MG63 (cell line): Measurements from ENCODE around the gene HNRNPF. TPM values are rescaled to one million over a fixed set of nuclear protein-coding genes. Genes with fewer than 3 reads are reported as not detected.
"Not testable (repeated sequence)": the region's sequence is repeated elsewhere in the genome, so short reads cannot be mapped to it uniquely, and the experiment has no call there.

Source experiments
- DNase-seq: peaks from one replicate; pipeline ENCODE4 v3.0.0-alpha.2; 2020
- H3K27me3 ChIP-seq: fragments of 250-450 bp; sonication (Bioruptor Pico); 2 replicates; pipeline ENCODE4 v1.5.1; 2020; ENCODE audit warnings: mild to moderate bottlenecking, moderate library complexity
- H3K36me3 ChIP-seq: fragments of 250-450 bp; sonication (Bioruptor Pico); 2 replicates; pipeline ENCODE4 v1.5.1; 2020; ENCODE audit warnings: mild to moderate bottlenecking, moderate library complexity
- H3K4me3 ChIP-seq: fragments of 250-450 bp; sonication (Bioruptor Pico); 2 replicates; pipeline ENCODE4 v1.5.1; 2020; ENCODE audit warnings: mild to moderate bottlenecking, moderate library complexity
- H3K9me3 ChIP-seq: fragments of 250-450 bp; sonication (Bioruptor Pico); 2 replicates; pipeline ENCODE4 v1.5.1; 2020; ENCODE audit warnings: mild to moderate bottlenecking, moderate library complexity
- total RNA-seq: library from RNA; depleted of rRNA; stranded (reverse); fragments of >200 nt; shearing (Covaris generic); gene quantifications from 2 replicates; pipeline ENCODE4 v1.2.3, GENCODE V29; 2014; ENCODE audit warnings: low replicate concordance; rRNA removed

Gene HNRNPF, protein sequence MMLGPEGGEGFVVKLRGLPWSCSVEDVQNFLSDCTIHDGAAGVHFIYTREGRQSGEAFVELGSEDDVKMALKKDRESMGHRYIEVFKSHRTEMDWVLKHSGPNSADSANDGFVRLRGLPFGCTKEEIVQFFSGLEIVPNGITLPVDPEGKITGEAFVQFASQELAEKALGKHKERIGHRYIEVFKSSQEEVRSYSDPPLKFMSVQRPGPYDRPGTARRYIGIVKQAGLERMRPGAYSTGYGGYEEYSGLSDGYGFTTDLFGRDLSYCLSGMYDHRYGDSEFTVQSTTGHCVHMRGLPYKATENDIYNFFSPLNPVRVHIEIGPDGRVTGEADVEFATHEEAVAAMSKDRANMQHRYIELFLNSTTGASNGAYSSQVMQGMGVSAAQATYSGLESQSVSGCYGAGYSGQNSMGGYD
- 286 and 294 TPM in 2 replicates for total RNA-seq

DNA sequence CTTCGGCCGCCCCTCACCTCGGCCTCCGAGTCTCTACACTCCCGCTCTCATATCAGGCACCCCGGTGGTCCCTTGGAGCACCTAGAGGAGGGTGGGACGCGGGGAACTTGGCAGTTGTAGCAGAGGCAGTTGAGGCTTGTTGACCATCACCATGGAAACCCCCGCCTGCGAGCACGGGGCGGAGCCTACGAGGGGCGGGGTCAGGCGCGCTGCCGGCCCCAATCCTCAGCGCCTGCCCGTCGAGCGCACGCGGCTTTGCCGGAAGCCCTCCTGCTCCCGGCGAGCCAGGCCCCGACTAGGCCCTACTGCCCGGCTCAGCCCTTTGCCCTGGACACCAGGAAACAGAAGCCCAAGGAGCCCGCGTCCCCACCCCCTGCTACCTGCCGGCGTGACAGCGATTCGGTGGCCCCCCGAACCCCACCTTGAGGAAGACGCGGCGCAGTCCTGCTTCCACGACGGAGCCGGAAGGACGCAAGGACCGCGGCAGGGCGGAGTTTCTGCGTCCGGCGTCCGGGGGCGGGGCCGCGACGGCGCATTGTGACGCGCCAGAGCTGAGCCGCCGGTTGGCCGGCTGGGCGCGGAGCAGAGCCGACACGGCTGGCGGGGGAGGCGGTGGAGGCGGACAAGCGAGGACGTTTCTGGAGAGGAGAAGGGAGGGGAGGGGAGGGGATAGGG lies at the start of gene HNRNPF:
Gene HNRNPF, minus strand, starts transcription at position 477 of the 675 bp plus-strand sequence. CDS start 21,302 bp downstream, outside the sequence.
- H3K9me3 ChIP-seq = no peaks in the 10 kb centered on the region
- peak; percentile 97 for DNase-seq

DNA sequence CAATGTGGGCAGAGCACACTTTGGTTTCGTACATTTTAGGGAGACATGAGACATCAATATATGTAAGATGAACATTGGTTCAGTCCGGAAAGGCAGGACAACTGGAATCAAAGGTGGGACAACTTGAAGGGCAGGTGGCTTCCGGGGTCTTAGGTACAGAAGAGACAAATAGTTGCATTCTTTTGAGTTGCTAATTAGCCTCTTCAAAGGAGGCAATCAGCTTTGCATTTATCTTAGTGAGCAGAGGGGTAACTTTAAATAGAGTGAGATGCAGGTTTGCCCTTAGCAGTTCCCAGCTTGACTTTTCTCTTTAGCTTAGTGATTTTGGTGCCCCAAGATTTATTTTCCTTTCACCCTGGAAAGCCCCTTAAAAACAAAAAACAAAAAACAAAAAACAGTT lies 49.2 kb upstream of the HNRNPF start:
- Histone ChIP-seq H3K36me3 (peaks cover 5% of the 10 kb centered on the region; the same call in 1 of the 2 replicates), H3K27me3 (no peaks in the 10 kb centered on the region), H3K9me3 (no peaks in the 10 kb centered on the region), H3K4me3 (no peak overlapping the region)
- DNase-seq = no peak

More for the DNA sequence above, at the start of gene HNRNPF:
- Histone ChIP-seq H3K36me3 (peaks cover 43% of the 10 kb centered on the region), H3K27me3 (no peaks in the 10 kb centered on the region), H3K4me3 (peak within 1 kb of the TSS; percentile 76)

DNA sequence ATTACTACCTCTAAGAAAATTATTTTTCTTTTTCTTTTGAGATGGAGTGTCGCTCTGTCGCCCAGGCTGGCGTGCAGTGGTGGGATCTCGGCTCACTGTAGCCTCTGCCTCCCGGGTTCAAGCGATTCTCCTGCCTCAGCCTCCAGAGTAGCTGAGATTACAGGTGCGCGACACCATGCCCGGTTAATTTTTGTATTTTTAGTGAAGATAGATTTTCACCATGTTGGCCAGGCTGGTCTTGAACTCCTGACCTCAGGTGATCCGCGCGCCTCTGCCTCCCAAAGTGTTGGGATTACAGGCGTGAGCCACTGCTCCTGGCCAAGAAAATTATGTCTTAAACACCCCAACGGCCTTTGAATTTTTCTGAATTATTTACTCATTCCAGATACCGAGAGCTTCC lies 47.6 kb upstream of the HNRNPF start:
- not testable (repeated sequence) for H3K36me3 ChIP-seq, H3K9me3 ChIP-seq, H3K4me3 ChIP-seq, H3K27me3 ChIP-seq, DNase-seq

- H3K4me3 ChIP-seq = peak overlapping the region; percentile 76
- not testable (repeated sequence) for H3K9me3 ChIP-seq, H3K36me3 ChIP-seq, H3K27me3 ChIP-seq, DNase-seq
Observed at GRCh38 chr10:43454025-43454424, 45.0 kb upstream of the HNRNPF start.

DNA sequence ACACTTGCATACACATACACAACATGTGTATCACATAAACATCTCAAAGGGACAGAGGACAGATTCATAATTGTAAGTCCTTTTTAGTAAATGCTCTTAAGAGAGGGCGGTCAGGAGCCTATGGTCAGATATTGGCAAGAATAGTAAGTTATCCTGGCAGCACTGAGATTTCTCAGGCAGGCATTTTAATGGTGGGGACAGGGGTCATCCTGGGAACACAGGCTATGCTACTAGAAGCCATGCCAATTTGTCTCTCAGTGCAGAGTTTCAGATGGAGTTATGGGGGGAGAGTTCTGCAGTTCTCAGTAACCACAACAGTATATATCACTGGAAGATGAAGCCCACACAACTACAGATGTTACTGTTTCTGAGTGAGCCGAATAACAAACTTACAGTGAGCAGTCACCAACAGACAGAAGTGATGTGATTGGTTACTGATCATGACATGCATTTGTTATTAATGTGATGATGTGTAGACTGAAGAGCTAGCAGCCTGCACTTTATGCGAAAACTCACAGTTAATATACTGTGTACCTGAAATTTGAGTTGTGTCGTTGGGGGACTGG lies 44.4 kb upstream of the HNRNPF start:
- no peak for DNase-seq
- no peak overlapping the region for H3K4me3 ChIP-seq
- peaks cover 5% of the 10 kb centered on the region for H3K36me3 ChIP-seq
- no peaks in the 10 kb centered on the region for H3K9me3 ChIP-seq
- no peaks in the 10 kb centered on the region for H3K27me3 ChIP-seq

DNA sequence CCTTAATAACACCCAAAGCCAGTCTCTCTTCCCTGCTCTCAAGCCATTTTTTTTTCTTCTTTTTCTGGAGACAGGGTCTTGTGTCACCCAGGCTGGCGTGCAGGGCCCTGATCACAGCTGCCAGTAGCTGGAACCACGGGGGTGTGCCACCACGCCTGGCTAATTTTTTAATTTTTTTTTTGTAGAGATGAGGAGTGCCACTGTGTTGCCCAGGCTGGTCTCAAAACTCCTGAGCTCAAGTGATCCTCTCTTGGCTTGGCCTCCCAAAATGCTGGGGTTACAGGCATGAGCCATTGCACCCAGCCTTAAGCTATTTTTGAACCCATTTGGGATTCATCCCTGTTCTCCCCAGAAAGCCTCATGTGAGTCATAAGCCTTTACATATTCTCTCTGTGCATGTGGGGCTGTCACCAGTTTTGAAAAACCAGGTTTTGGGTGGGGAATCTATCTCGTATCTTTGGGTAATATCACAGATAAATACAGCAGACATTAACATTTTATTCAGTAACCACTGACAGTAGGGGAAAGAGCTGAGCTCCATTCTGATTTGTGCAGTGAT lies 43.4 kb upstream of the HNRNPF start:
- Histone ChIP-seq H3K4me3 (no peak overlapping the region), H3K27me3 (no peaks in the 10 kb centered on the region), H3K9me3 (no peaks in the 10 kb centered on the region), H3K36me3 (peaks cover 5% of the 10 kb centered on the region)
- no peak for DNase-seq

DNA sequence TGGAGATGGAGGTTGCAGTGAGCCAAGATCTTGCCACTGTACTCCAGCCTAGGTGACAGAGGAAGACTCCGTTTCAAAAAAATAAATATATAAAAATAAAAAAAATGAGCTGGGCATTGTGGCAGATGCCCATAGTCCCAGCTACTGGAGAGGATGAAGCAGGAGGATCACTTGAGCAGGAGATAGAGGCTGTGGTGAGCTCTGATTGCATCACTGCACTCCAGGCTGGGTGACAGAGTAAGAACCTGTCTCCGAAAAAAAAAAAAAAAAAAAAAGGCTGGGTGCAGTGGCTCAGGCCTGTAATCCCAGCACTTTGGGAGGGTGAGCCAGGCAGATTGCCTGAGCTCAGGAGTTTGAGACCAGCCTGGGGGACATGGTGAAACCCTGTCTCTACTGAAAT lies 39.8 kb upstream of the HNRNPF start:
- no peak for DNase-seq
- H3K9me3 ChIP-seq = no peaks in the 10 kb centered on the region
- no peaks in the 10 kb centered on the region; the same call in 1 of the 2 replicates for H3K36me3 ChIP-seq
- no peak overlapping the region for H3K4me3 ChIP-seq
- H3K27me3 ChIP-seq = no peaks in the 10 kb centered on the region

GRCh38 chr10:43446219-43447017 lies 37.4 kb upstream of the HNRNPF start:
- DNase-seq, H3K27me3 ChIP-seq, H3K36me3 ChIP-seq: not testable (repeated sequence)

GRCh38 chr10:43444897-43445466 lies 36.0 kb upstream of the HNRNPF start:
- no peaks in the 10 kb centered on the region for H3K27me3 ChIP-seq
- no peak overlapping the region for H3K4me3 ChIP-seq
- DNase-seq = no peak
- H3K9me3 ChIP-seq = no peaks in the 10 kb centered on the region
- no peaks in the 10 kb centered on the region for H3K36me3 ChIP-seq

More at GRCh38 chr10:43446219-43447017, 37.4 kb upstream of the HNRNPF start:
- H3K9me3 ChIP-seq, H3K4me3 ChIP-seq: not testable (repeated sequence)

DNA sequence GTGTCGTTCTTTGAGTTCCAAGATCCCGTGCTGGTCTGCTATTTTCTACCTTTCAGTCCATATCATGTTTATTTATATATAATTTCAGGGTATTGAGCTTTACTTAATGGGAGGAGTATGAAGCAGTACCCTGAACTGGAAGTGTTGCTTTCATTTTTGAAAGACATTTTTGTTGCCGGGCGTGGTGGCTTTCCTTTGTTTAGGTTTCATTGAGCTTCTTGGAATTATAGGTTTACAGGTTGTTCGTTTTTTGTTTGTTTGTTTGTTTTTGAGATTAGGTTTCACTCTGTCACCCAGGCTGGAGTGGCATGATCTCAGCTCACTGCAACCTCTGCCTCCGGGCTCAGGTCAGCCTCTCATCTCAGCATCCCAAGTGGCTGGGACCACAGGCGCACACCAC lies 35.3 kb upstream of the HNRNPF start:
- Histone ChIP-seq H3K9me3 (no peaks in the 10 kb centered on the region), H3K27me3 (no peaks in the 10 kb centered on the region), H3K36me3 (no peaks in the 10 kb centered on the region)

GRCh38 chr10:43440463-43441134 lies 31.6 kb upstream of the HNRNPF start:
- Histone ChIP-seq H3K9me3 (no peaks in the 10 kb centered on the region), H3K36me3 (no peaks in the 10 kb centered on the region), H3K4me3 (no peak overlapping the region), H3K27me3 (no peaks in the 10 kb centered on the region)
- DNase-seq = no peak

More for the DNA sequence above, 35.3 kb upstream of the HNRNPF start:
- DNase-seq = no peak
- H3K4me3 ChIP-seq = no peak overlapping the region

- DNase-seq = no peak
- Histone ChIP-seq H3K9me3 (no peaks in the 10 kb centered on the region), H3K27me3 (no peaks in the 10 kb centered on the region), H3K4me3 (peak overlapping the region; percentile 93), H3K36me3 (no peaks in the 10 kb centered on the region)
Observed at GRCh38 chr10:43437141-43437870, 28.3 kb upstream of the HNRNPF start.

DNA sequence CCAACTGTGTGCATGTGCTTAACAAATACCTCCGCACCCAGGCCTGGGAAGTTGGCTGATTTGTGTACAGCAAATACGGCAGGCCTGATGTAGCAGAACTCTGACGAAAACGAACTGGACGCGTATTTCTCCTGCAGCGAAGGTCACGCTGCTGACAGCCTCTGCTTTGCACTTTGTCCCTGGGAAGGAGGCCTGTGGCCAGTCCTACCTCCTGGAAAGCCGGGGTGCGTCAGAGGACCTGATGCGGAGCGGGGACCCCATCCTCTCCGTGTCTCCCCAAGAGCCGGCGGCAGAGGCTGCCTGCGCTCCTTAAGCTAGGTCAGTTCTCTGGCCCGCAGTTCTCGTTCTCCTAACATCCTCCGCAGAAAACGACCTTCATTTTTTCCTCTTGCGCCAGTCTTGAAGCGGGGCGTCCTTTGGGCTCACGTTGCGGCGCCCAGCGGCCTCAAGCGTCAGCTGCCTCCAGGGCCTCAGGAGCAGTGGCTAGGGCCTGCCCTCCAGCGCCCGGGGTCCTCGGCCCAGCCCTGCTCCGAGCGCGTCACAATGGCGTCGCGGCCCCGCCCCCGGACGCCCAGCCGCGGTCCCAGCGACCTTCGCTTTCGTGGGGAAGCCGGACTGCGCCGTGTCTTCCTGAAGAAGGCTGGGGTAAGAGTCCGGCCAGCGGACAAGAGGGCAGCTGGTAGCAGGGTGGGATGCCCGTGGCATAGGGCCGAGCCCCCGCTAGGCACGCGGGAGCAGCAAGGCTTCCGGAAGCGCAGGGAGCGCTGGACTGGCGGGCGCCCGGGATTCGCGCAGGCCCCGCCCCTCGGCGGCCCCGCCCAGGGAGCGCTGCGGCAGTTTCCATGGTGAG lies 27.5 kb upstream of the HNRNPF start, which contains the start of gene ZNF487:
Gene ZNF487, plus strand, starts transcription at position 821 of the 850 bp plus-strand sequence. CDS start 38,703 bp downstream, outside the sequence.
- Histone ChIP-seq H3K9me3 (no peaks in the 10 kb centered on the region), H3K36me3 (no peaks in the 10 kb centered on the region), H3K4me3 (peak within 1 kb of the TSS; percentile 93), H3K27me3 (no peaks in the 10 kb centered on the region)
- DNase-seq = peak; percentile 86
